Liver (tissue), 3 donors: Measurements from ENCODE around the gene CDKN3.

Experiments used
- ATF3 ChIP-seq: IDR thresholded peaks from 2 replicates; pipeline ENCODE4 v1.6.1; 2016; ENCODE audit warnings: antibody characterized with exemption
- JUND ChIP-seq, 2 donors: IDR thresholded peaks; 2 replicates each; pipeline ENCODE4 v1.6.1; 2016; ENCODE audit warnings: antibody characterized with exemption in 2 of 2
- RAD21 ChIP-seq, 2 donors: IDR thresholded peaks; 2 replicates each; pipeline ENCODE4 v1.6.1; 2016; ENCODE audit warnings: antibody characterized with exemption in 2 of 2, mild to moderate bottlenecking in 2 of 2
- SP1 ChIP-seq: IDR thresholded peaks from 2 replicates; pipeline ENCODE4 v1.6.1; 2018; ENCODE audit warnings: antibody characterized with exemption, mild to moderate bottlenecking
- TF ChIP-seq, protein P1 (sequence below): fragments of 150-350 bp; IDR thresholded peaks from 2 replicates; pipeline ENCODE4 v1.5.1; 2017; ENCODE audit warnings: improper control_type of control experiment, low read depth, low read length; ENCODE audit not compliant: missing input control
- TF ChIP-seq, protein P2 (sequence below): IDR thresholded peaks from 2 replicates; pipeline ENCODE4 v1.6.1; 2016; ENCODE audit warnings: antibody characterized with exemption, mild to moderate bottlenecking
- donor health status: healthy.
- donor health status: healthy.

- TF ChIP-seq, protein P1, sequence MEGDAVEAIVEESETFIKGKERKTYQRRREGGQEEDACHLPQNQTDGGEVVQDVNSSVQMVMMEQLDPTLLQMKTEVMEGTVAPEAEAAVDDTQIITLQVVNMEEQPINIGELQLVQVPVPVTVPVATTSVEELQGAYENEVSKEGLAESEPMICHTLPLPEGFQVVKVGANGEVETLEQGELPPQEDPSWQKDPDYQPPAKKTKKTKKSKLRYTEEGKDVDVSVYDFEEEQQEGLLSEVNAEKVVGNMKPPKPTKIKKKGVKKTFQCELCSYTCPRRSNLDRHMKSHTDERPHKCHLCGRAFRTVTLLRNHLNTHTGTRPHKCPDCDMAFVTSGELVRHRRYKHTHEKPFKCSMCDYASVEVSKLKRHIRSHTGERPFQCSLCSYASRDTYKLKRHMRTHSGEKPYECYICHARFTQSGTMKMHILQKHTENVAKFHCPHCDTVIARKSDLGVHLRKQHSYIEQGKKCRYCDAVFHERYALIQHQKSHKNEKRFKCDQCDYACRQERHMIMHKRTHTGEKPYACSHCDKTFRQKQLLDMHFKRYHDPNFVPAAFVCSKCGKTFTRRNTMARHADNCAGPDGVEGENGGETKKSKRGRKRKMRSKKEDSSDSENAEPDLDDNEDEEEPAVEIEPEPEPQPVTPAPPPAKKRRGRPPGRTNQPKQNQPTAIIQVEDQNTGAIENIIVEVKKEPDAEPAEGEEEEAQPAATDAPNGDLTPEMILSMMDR: no peak
- TF ChIP-seq JUND (IDR thresholded peaks at IDR 0.05) (no peak), RAD21 (IDR thresholded peaks at IDR 0.05) (no peak), SP1 (no peak), ATF3 (no peak)
- TF ChIP-seq, protein P2, sequence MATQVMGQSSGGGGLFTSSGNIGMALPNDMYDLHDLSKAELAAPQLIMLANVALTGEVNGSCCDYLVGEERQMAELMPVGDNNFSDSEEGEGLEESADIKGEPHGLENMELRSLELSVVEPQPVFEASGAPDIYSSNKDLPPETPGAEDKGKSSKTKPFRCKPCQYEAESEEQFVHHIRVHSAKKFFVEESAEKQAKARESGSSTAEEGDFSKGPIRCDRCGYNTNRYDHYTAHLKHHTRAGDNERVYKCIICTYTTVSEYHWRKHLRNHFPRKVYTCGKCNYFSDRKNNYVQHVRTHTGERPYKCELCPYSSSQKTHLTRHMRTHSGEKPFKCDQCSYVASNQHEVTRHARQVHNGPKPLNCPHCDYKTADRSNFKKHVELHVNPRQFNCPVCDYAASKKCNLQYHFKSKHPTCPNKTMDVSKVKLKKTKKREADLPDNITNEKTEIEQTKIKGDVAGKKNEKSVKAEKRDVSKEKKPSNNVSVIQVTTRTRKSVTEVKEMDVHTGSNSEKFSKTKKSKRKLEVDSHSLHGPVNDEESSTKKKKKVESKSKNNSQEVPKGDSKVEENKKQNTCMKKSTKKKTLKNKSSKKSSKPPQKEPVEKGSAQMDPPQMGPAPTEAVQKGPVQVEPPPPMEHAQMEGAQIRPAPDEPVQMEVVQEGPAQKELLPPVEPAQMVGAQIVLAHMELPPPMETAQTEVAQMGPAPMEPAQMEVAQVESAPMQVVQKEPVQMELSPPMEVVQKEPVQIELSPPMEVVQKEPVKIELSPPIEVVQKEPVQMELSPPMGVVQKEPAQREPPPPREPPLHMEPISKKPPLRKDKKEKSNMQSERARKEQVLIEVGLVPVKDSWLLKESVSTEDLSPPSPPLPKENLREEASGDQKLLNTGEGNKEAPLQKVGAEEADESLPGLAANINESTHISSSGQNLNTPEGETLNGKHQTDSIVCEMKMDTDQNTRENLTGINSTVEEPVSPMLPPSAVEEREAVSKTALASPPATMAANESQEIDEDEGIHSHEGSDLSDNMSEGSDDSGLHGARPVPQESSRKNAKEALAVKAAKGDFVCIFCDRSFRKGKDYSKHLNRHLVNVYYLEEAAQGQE: no peak
Observed at GRCh38 chr14:54453252-54453651, 56.4 kb downstream of the CDKN3 start.
